Prostate gland (tissue), 2 donors: Measurements from ENCODE around the gene FRMPD1. TPM values are rescaled to one million over a fixed set of nuclear protein-coding genes. Genes with fewer than 3 reads are reported as not detected.

Experiments used
- DNase-seq: peaks from one replicate; pipeline ENCODE4 v3.0.0-alpha.2; 2019; ENCODE audit warnings: low spot score
- H3K27ac ChIP-seq, 2 donors: fragments of 200-600 bp; sonication (generic); 2 replicates each; pipeline ENCODE4 v1.5.1; 2017 to 2019
- H3K27me3 ChIP-seq: fragments of 200-600 bp; sonication (generic); replicated peaks from 2 replicates; pipeline ENCODE4 v1.5.1; 2019; ENCODE audit not compliant: insufficient read depth
- H3K36me3 ChIP-seq, 2 donors: fragments of 200-600 bp; sonication (generic); 1 replicate in 1 of 2; 2 replicates in 1 of 2; pipeline versions ENCODE4 v1.5.1 to v1.8.1; 2017 to 2019
- H3K4me1 ChIP-seq: fragments of 200-600 bp; sonication (generic); replicated peaks from 2 replicates; pipeline ENCODE4 v1.5.1; 2019
- H3K4me3 ChIP-seq, 2 donors: fragments of 200-600 bp; sonication (generic); 2 replicates each; pipeline ENCODE4 v1.5.1; 2017 to 2019
- H3K9me3 ChIP-seq: fragments of 200-600 bp; sonication (generic); 2 replicates; pipeline ENCODE4 v1.5.1; 2017
- POLR2A ChIP-seq: fragments of 450-650 bp; IDR thresholded peaks from one replicate; pipeline ENCODE4 v1.6.1; 2016; ENCODE audit warnings: antibody characterized with exemption, mild to moderate bottlenecking
- POLR2AphosphoS5 ChIP-seq: sonication (generic); formaldehyde crosslinking; IDR thresholded peaks from one replicate; pipeline ENCODE4 v1.6.1; 2017; ENCODE audit warnings: antibody characterized with exemption
- WGBS: methylation state at CpG from one replicate; pipeline ENCODE4 v1.1.5; 2018; 5-methylcytosine and 5-hydroxymethylcytosine counted together
- intact Hi-C: fragments of 100-400 bp; cut with DNase I; formaldehyde crosslinking; loops from one replicate; pipeline ENCODE4 v1.14.2; 2022
- total RNA-seq, 2 donors: library from RNA; depleted of rRNA; stranded (reverse); fragments of >200 nt; gene quantifications; one replicate each; pipeline ENCODE4 v1.1.0, GENCODE V29; 2016
- TF ChIP-seq, protein P1 (sequence below), 4 experiments: fragments of 200-600 bp in 2 of 4; fragments of 450-650 bp in 2 of 4; sonication (generic) in 2 of 4; IDR thresholded peaks; 1 replicate in 3 of 4; 2 replicates in 1 of 4; pipeline ENCODE4 v1.5.1; 2016 to 2019; ENCODE audit warnings: antibody characterized with exemption in 4 of 4, mild to moderate bottlenecking in 2 of 4, moderate library complexity in 2 of 4

FRMPD1 gene
- total RNA-seq, 2 donors from 2014 or later = 0.36 to 47.6 TPM

DNA sequence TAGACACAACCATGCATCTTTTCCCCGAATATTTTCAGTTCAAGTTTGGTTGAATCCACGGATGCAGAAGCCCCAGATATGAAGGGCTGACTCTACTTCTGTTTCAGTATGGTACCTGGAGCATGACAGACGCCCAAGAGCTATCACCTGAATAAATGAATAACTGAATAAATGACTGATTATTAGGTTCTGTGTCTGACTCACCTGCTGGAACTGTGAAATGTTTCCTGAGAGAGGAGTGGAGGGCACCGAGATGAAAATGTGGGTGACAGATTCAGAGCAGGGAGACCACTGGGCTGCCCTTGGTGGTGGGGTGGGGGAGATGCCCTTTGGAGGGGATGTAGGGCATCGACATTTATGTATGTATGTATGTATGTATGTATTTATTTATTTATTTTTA, 13.2 kb downstream of the FRMPD1 start:
- no peaks in the 10 kb centered on the region for H3K36me3 ChIP-seq
- DNase-seq = no peak
- no peak for TF ChIP-seq POLR2AphosphoS5
- TF ChIP-seq, protein P1, sequence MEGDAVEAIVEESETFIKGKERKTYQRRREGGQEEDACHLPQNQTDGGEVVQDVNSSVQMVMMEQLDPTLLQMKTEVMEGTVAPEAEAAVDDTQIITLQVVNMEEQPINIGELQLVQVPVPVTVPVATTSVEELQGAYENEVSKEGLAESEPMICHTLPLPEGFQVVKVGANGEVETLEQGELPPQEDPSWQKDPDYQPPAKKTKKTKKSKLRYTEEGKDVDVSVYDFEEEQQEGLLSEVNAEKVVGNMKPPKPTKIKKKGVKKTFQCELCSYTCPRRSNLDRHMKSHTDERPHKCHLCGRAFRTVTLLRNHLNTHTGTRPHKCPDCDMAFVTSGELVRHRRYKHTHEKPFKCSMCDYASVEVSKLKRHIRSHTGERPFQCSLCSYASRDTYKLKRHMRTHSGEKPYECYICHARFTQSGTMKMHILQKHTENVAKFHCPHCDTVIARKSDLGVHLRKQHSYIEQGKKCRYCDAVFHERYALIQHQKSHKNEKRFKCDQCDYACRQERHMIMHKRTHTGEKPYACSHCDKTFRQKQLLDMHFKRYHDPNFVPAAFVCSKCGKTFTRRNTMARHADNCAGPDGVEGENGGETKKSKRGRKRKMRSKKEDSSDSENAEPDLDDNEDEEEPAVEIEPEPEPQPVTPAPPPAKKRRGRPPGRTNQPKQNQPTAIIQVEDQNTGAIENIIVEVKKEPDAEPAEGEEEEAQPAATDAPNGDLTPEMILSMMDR (IDR thresholded peaks at IDR 0.05) = no peak
- no peak for TF ChIP-seq POLR2A
- no peak overlapping the region for H3K4me3 ChIP-seq
- no peaks in the 10 kb centered on the region for H3K4me1 ChIP-seq
- H3K27ac ChIP-seq = no peak overlapping the region
- peaks cover 5% of the 10 kb centered on the region for H3K27me3 ChIP-seq
- 78% methylated on average over 5 of the region's 5 CpGs for WGBS
- intact Hi-C loops = no loop called here
- no peaks in the 10 kb centered on the region for H3K9me3 ChIP-seq

- DNase-seq = no peak
- Histone ChIP-seq H3K27ac (no peak overlapping the region), H3K4me1 (no peaks in the 10 kb centered on the region), H3K9me3 (no peaks in the 10 kb centered on the region), H3K4me3 (no peak overlapping the region), H3K36me3 (no peaks in the 10 kb centered on the region), H3K27me3 (peaks cover 5% of the 10 kb centered on the region)
- 50% methylated on average over 2 of the region's 2 CpGs for WGBS
- intact Hi-C loops = no loop called here
- TF ChIP-seq, protein P1 (IDR thresholded peaks at IDR 0.05) = no peak
- no peak for TF ChIP-seq POLR2AphosphoS5
- no peak for TF ChIP-seq POLR2A
These were observed 17.0 kb downstream of the FRMPD1 start for GRCh38 chr9:37667706-37668105.

GRCh38 chr9:37668116-37668601, 17.4 kb downstream of the FRMPD1 start:
- Histone ChIP-seq H3K36me3 (no peaks in the 10 kb centered on the region), H3K27me3 (peaks cover 5% of the 10 kb centered on the region), H3K4me1 (no peaks in the 10 kb centered on the region), H3K4me3 (no peak overlapping the region), H3K9me3 (no peaks in the 10 kb centered on the region), H3K27ac (no peak overlapping the region)
- TF ChIP-seq, protein P1 (IDR thresholded peaks at IDR 0.05) = no peak
- TF ChIP-seq POLR2AphosphoS5 = no peak
- DNase-seq = no peak
- 24% methylated on average over 9 of the region's 9 CpGs for WGBS
- intact Hi-C loops = no loop called here

DNA sequence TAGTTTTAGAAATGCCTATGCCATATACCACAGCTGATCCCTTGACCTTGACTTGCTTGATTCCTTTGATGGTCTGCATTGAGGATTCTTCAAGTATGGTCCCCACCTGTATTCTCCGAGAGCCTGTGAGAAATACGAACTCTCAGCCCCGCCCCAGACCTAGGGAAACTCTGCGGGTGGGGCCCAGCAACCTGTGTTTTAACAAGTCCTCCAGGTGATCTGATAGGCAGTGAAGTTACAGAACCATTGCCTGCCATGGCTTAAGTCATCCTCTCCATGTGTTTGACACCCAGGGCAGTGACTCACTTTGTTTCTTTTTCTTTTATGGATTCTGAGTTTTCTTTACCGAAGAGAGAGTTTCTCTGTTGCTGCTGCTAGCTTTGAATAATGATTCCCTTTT, 18.5 kb downstream of the FRMPD1 start:
- Histone ChIP-seq H3K36me3 (no peaks in the 10 kb centered on the region), H3K4me1 (no peaks in the 10 kb centered on the region), H3K4me3 (no peak overlapping the region), H3K27ac (no peak overlapping the region), H3K27me3 (peaks cover 5% of the 10 kb centered on the region), H3K9me3 (no peaks in the 10 kb centered on the region)
- 53% methylated on average over 5 of the region's 5 CpGs for WGBS
- intact Hi-C loops = no loop called here
- TF ChIP-seq, protein P1 (IDR thresholded peaks at IDR 0.05) = no peak
- TF ChIP-seq POLR2A (no peak), POLR2AphosphoS5 (no peak)
- no peak for DNase-seq

DNA sequence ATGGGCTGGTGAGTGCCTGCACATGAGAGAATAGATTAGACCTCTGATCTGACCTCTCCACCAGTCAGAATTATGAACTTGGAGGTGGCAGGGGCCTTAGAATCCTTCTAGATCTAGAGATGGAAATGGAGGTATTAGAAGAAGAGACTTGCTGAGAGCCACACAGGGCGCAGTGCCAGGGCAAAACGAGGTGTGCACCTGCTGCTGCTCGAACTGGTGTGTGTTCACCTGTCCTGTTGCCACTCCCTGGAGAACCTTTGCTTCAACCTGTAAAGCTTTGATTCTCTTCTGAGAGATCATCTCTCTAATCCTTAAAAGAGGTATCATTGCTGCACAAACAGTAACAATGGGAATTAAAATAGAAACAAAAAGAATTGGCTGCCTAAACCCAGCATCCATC, 24.9 kb downstream of the FRMPD1 start:
- intact Hi-C loops = no loop called here
- WGBS = 55% methylated on average over 3 of the region's 3 CpGs
- no peak for TF ChIP-seq POLR2AphosphoS5
- TF ChIP-seq, protein P1 (IDR thresholded peaks at IDR 0.05) = no peak
- TF ChIP-seq POLR2A = no peak

More for the DNA sequence above, 24.9 kb downstream of the FRMPD1 start:
- Histone ChIP-seq H3K36me3 (no peaks in the 10 kb centered on the region), H3K27ac (no peak overlapping the region), H3K4me1 (no peaks in the 10 kb centered on the region), H3K4me3 (no peak overlapping the region), H3K27me3 (no peaks in the 10 kb centered on the region), H3K9me3 (no peaks in the 10 kb centered on the region)
- DNase-seq = no peak
